Measurements from ENCODE around the gene CBL. TPM values are rescaled to one million over a fixed set of nuclear protein-coding genes. Genes with fewer than 3 reads are reported as not detected.
A peak's percentile ranks its signal among the peaks of the same experiment; 100 is the strongest.
"Not testable (repeated sequence)": the region's sequence is repeated elsewhere in the genome, so short reads cannot be mapped to it uniquely, and the experiment has no call there.

Gene CBL
- total RNA-seq, 3 donors from 2014 or later: 11.0 to 24.4 (median 13.1) TPM

DNA sequence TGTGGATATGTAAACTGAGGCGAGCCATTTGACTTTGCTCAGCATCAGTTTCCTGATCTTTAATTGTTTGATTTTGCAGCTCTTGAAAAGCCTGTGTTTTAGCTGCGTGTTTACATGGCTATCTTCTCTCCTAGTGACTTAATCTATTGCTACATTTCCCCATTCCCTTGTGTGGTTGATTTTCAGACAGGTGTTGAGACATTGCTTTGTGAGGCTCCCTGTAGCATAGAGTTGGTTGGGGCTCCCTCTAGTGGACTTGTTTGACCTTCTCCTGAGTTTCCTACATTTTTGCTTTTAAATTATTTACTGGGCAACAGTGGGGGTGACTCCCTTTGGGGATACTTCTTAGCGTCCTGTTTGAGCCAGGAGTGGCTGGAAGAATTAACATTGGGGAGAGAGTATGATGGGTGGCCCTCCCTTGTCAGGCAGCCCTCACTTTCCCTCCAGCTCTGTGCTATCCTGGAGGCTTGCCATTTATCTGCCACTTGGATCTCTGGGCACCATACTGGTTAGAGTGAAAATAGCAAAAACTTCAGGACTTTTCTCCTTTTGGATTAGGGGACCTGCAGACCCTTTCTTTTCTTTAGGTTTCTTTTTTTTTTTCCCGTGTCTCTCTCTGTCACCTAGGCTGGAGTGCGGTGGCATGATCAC is 9.2 kb upstream of the CBL start:
- no peaks in the 10 kb centered on the region for H3K4me1 ChIP-seq (ENCODE audit: low read depth)
- peak in 1 of 3 donors; percentile 92 for DNase-seq
- no peak overlapping the region for H3K4me3 ChIP-seq
- no peaks in the 10 kb centered on the region for H3K9me3 ChIP-seq
- TF ChIP-seq, protein P1, sequence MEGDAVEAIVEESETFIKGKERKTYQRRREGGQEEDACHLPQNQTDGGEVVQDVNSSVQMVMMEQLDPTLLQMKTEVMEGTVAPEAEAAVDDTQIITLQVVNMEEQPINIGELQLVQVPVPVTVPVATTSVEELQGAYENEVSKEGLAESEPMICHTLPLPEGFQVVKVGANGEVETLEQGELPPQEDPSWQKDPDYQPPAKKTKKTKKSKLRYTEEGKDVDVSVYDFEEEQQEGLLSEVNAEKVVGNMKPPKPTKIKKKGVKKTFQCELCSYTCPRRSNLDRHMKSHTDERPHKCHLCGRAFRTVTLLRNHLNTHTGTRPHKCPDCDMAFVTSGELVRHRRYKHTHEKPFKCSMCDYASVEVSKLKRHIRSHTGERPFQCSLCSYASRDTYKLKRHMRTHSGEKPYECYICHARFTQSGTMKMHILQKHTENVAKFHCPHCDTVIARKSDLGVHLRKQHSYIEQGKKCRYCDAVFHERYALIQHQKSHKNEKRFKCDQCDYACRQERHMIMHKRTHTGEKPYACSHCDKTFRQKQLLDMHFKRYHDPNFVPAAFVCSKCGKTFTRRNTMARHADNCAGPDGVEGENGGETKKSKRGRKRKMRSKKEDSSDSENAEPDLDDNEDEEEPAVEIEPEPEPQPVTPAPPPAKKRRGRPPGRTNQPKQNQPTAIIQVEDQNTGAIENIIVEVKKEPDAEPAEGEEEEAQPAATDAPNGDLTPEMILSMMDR (IDR thresholded peaks at IDR 0.05): peak; percentile 44
- intact Hi-C loops (cut with DNase I, micrococcal nuclease): no loop called here
- peak; percentile 94 for ATAC-seq
- H3K36me3 ChIP-seq (ENCODE audit: low read depth): no peaks in the 10 kb centered on the region

DNA sequence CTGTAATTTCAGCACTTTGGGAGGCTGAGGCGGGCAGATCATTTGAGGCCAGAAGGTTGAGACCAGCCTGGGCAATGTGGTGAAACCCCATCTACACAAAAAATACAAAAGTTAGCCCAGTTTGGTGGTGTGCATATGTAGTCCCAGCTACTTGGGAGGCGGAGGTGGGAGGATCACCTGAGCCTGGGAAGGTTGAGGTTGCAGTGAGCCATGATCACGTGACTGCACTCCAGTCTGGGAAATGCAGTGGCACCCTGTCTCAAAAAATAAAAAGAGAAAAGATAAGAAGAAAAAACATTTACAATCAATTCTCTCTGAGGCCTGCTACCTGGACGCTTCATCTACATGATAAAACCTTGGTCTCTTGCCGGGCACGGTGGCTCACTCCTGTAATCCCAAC is 7.2 kb upstream of the CBL start:
- intact Hi-C loops (cut with DNase I, micrococcal nuclease): no loop called here
- ATAC-seq (no peak), DNase-seq (no peak)
- no peaks in the 10 kb centered on the region for H3K9me3 ChIP-seq
- H3K36me3 ChIP-seq (ENCODE audit: low read depth): no peaks in the 10 kb centered on the region
- TF ChIP-seq, protein P1 (IDR thresholded peaks at IDR 0.05): no peak
- no peak overlapping the region for H3K4me3 ChIP-seq
- no peaks in the 10 kb centered on the region for H3K4me1 ChIP-seq (ENCODE audit: low read depth)

DNA sequence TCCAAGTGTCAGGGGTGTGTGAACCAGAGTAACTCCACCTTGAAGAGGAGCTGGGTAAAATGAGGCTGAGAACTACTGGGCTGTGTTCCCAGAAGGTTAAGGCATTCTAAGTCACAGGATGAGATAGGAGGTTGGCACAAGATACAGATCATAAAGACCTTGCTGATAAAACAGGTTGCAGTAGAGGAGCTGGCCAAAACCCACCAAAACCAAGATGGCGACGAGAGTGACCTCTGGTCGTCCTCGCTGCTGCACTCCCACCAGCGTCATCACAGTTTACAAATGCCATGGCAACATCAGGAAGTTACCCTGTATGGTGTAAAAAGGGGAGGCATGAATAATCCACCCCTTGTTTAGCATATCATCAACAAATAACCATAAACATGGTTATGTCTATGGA is 4.9 kb upstream of the CBL start:
- not testable (repeated sequence) for ATAC-seq; H3K4me3 ChIP-seq; DNase-seq; H3K9me3 ChIP-seq; H3K4me1 ChIP-seq (ENCODE audit: low read depth); H3K36me3 ChIP-seq (ENCODE audit: low read depth)
- intact Hi-C loops (cut with DNase I, micrococcal nuclease): loop anchor here in 1 of 2 donors (10.0 kb wide), 1 partner anchor 124 kb away; no protein-coding TSS in a partner anchor

- no peaks in the 10 kb centered on the region for H3K9me3 ChIP-seq
- ATAC-seq: no peak
- TF ChIP-seq, protein P1 (IDR thresholded peaks at IDR 0.05): no peak
- no peak overlapping the region for H3K4me3 ChIP-seq
- DNase-seq: no peak
- H3K36me3 ChIP-seq (ENCODE audit: low read depth): no peaks in the 10 kb centered on the region
- peaks cover 6% of the 10 kb centered on the region for H3K4me1 ChIP-seq (ENCODE audit: low read depth)
- intact Hi-C loops (cut with DNase I, micrococcal nuclease): loop anchor here in 1 of 2 donors (10.0 kb wide), 1 partner anchor 122 kb away; no protein-coding TSS in a partner anchor
Measured at GRCh38 chr11:119202554-119202953, 3.6 kb upstream of the CBL start.

GRCh38 chr11:119204066-119204465 is 2.1 kb upstream of the CBL start:
- Histone ChIP-seq H3K4me3 (no peak overlapping the region), H3K36me3 (ENCODE audit: low read depth) (no peaks in the 10 kb centered on the region), H3K9me3 (no peaks in the 10 kb centered on the region), H3K4me1 (ENCODE audit: low read depth) (peaks cover 7% of the 10 kb centered on the region)
- TF ChIP-seq, protein P1 (IDR thresholded peaks at IDR 0.05): no peak
- ATAC-seq (no peak), DNase-seq (no peak)
- intact Hi-C loops (cut with DNase I, micrococcal nuclease): loop anchor here in 1 of 2 donors (10.0 kb wide), 1 partner anchor 121 kb away; no protein-coding TSS in a partner anchor

- peak in 1 of 3 donors; percentile 47 for DNase-seq
- intact Hi-C loops (cut with DNase I, micrococcal nuclease): loop anchor here in 1 of 2 donors (10.0 kb wide), 1 partner anchor 120 kb away; no protein-coding TSS in a partner anchor
- Histone ChIP-seq H3K4me3 (no peak overlapping the region), H3K9me3 (no peaks in the 10 kb centered on the region), H3K4me1 (ENCODE audit: low read depth) (peaks cover 7% of the 10 kb centered on the region), H3K36me3 (ENCODE audit: low read depth) (no peaks in the 10 kb centered on the region)
- ATAC-seq: no peak
- TF ChIP-seq, protein P1 (IDR thresholded peaks at IDR 0.05): no peak
Measured at GRCh38 chr11:119205080-119205479, 1.1 kb upstream of the CBL start.
